Spleen (tissue), 7 donors: ENCODE data around the gene FKBP11.

ENCODE experiments used
- POLR2AphosphoS5 ChIP-seq, 3 donors: sonication (generic); formaldehyde crosslinking; IDR thresholded peaks; one replicate each; pipeline ENCODE4 v1.5.1; 2017; ENCODE audit warnings: antibody characterized with exemption in 3 of 3
- TF ChIP-seq, protein P1 (sequence below), 11 experiments: fragments of 200-600 bp in 7 of 11; fragments of 450-650 bp in 4 of 11; sonication (generic) in 4 of 11; IDR thresholded peaks in 8 of 11; conservative IDR thresholded peaks in 3 of 11; 1 replicate in 7 of 11; 2 replicates in 4 of 11; pipeline versions ENCODE4 v1.4.0 to v1.8.0; 2016 to 2021; ENCODE audit warnings: antibody characterized with exemption in 11 of 11, inconsistent platforms in 4 of 11, mild to moderate bottlenecking in 1 of 11
- donor health status: DM: no; HTN: no; CAD: no; lungs with moderate emphysema.
- donor health status: DM: no; HTN: no; CAD: no.
- donor health status: DM: no; HTN: no; CAD: no.

DNA sequence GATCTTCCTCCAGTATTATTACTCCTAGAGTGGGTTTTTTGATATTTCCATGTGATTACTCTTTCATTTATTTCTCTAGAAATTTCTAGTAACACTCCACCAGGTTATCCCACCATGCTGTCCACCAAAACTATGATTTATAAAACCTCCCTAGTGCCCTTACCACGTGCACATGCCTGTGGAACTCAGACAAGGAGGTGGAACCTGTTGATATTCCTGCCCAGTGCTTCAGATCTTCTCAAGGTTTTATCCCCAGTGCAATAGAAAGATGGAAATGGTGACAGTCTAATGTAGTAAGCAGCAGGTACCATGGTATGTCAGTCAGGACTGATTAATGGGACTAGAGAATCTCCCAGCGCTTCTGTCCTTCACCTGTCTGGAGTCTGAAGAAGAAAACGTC, 35.5 kb upstream of the FKBP11 start:
- TF ChIP-seq, protein P1, sequence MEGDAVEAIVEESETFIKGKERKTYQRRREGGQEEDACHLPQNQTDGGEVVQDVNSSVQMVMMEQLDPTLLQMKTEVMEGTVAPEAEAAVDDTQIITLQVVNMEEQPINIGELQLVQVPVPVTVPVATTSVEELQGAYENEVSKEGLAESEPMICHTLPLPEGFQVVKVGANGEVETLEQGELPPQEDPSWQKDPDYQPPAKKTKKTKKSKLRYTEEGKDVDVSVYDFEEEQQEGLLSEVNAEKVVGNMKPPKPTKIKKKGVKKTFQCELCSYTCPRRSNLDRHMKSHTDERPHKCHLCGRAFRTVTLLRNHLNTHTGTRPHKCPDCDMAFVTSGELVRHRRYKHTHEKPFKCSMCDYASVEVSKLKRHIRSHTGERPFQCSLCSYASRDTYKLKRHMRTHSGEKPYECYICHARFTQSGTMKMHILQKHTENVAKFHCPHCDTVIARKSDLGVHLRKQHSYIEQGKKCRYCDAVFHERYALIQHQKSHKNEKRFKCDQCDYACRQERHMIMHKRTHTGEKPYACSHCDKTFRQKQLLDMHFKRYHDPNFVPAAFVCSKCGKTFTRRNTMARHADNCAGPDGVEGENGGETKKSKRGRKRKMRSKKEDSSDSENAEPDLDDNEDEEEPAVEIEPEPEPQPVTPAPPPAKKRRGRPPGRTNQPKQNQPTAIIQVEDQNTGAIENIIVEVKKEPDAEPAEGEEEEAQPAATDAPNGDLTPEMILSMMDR (IDR thresholded peaks at IDR 0.05 in 8 of 11, conservative IDR thresholded peaks at IDR 0.05 in 3 of 11): no peak
- TF ChIP-seq POLR2AphosphoS5 (IDR thresholded peaks at IDR 0.05): no peak
